Aorta (tissue), 5 donors: ENCODE results near the gene RAD51D. TPM values are rescaled to one million over a fixed set of nuclear protein-coding genes. Genes with fewer than 3 reads are reported as not detected.
"Not testable (repeated sequence)": the region's sequence is repeated elsewhere in the genome, so short reads cannot be mapped to it uniquely, and the experiment has no call there.

Source experiments
- ATAC-seq: fragments of 200-7000 bp; cut with Tn5 transposase; one replicate; pipeline ENCODE4 v1.9.1; 2022; ENCODE audit warnings: moderate library complexity; ENCODE audit not compliant: low FRiP score
- DNase-seq, 2 donors: peaks; one replicate each; pipeline ENCODE4 v3.0.0-alpha.2; 2020
- H3K27ac ChIP-seq, 2 donors: one replicate each; pipeline ENCODE4 v1.5.1; 2013; ENCODE audit warnings: low read length in 2 of 2, mild to moderate bottlenecking in 2 of 2, moderate library complexity in 2 of 2, control low read depth in 1 of 2, inconsistent platforms in 1 of 2, low read depth in 1 of 2
- H3K27me3 ChIP-seq, 2 donors: one replicate each; pipeline ENCODE4 v1.6.1; 2013; ENCODE audit warnings: control low read depth in 1 of 2, low read length in 1 of 2, mild to moderate bottlenecking in 1 of 2, moderate library complexity in 1 of 2; ENCODE audit not compliant: insufficient read depth in 2 of 2, control insufficient read depth in 1 of 2
- H3K36me3 ChIP-seq, 2 donors: one replicate each; pipeline ENCODE4 v1.6.1; 2013; ENCODE audit warnings: control low read depth in 1 of 2, low read length in 1 of 2, mild to moderate bottlenecking in 1 of 2; ENCODE audit not compliant: insufficient read depth in 2 of 2, control insufficient read depth in 1 of 2
- H3K4me1 ChIP-seq, 2 donors: one replicate each; pipeline ENCODE4 v1.6.1; 2013; ENCODE audit warnings: low read length in 2 of 2, control low read depth in 1 of 2, mild to moderate bottlenecking in 1 of 2, moderate library complexity in 1 of 2; ENCODE audit not compliant: insufficient read depth in 2 of 2, control insufficient read depth in 1 of 2
- H3K4me3 ChIP-seq, 2 donors: one replicate each; pipeline ENCODE4 v1.5.1; 2013; ENCODE audit warnings: low read length in 2 of 2, control low read depth in 1 of 2, mild to moderate bottlenecking in 1 of 2
- H3K9me3 ChIP-seq: one replicate; pipeline ENCODE4 v1.6.1; 2013; ENCODE audit warnings: mild to moderate bottlenecking, low read length; ENCODE audit not compliant: control insufficient read depth
- WGBS, 2 donors: extraction: QIAGEN DNeasy Blood & Tissue Kit; methylation state at CpG; one replicate each; pipeline ENCODE4 v1.1.7; 2013; 5-methylcytosine and 5-hydroxymethylcytosine counted together
- intact Hi-C, 2 donors: fragments of 100-400 bp; cut with DNase I; formaldehyde crosslinking; loops; one replicate each; pipeline versions ENCODE4 v1.14.2 to v1.15.0; 2022
- polyA plus RNA-seq, 2 donors: library from polyadenylated mRNA; stranded (reverse); fragments of 200-250 nt; gene quantifications; one replicate each; pipeline ENCODE4 v1.2.3, GENCODE V29; 2013
- total RNA-seq, 2 donors: library from RNA; stranded (reverse); fragmentation: NEBNext Ultra II Directional; extraction: Animal tissue kit (Norgen Biotek cat#: 25700); gene quantifications; one replicate each; pipeline ENCODE4 v1.2.1, GENCODE V29; 2021
- donor health status: healthy with polysubstance abuse.
- donor health status: Bipolar disorder and iron deficiency.
- donor health status: DM: no; HTN: no; CAD: no.
- donor health status: DM: no; HTN: no; CAD: no.
- donor health status: DM: yes; HTN: yes; CAD: no.

Gene RAD51D
- total and polyA plus RNA-seq, 4 donors: 3.6 to 17.3 (median 12.5) TPM

DNA sequence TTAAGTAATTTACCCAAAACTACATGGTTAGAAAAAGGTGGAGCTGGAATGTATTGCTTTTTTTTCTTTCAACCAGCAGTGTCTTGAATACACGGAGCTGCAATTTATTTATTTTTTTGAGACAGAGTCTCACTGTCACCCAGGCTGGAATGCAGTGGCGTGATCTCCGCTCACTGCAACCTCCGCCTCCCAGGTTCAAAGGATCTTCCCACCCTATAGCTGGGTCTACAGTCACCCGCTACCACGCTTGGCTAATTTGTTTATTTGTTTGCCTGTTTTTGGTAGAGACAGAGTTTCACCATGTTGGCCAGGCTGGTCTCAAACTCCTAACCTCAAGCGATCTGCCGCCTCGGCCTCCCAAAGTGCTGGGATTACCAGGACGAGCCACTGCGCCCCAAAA is 29.0 kb downstream of the RAD51D start:
- H3K4me1 ChIP-seq, intact Hi-C loops, H3K36me3 ChIP-seq, H3K4me3 ChIP-seq, ATAC-seq, H3K27ac ChIP-seq, H3K27me3 ChIP-seq, H3K9me3 ChIP-seq, DNase-seq: not testable (repeated sequence)
- 82 to 85% methylated on average over 11 of the region's 11 CpGs for WGBS, 2 donors

DNA sequence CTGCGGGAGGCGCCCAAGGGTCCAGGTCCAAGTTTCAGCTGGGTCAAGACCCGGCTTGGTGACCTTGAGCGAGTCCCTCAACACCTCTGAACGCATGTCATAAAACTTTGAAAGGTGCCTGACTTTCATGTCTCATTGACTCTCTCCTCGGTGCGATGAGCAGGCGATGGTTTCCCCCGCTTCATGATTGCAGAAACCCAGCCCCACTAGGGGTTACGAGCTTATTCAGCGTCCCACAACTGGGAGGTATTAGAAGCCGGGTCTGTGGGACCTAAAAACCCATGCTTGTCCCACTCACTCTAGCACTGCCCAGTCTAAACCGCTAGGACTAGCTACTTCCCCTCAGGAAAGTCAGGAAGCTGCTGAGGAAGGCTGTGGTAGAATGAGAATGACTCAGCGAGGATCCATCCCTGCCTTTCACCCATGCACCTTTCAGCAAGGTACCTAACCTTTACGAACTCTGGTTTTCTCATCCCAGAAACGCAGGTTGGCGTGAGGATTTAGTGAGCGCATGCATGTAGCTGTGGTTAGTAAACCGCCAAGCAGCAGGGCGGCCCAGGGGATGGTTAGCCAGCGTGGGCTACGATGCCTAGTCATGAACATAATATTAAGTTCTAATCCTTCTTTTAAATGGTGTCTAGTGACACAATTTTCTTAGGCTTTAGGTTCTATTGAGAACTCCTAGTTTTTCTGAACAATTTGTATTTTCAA is 29.9 kb downstream of the RAD51D start:
- 46 to 48% methylated on average over 22 of the region's 22 CpGs for WGBS, 2 donors
- H3K27ac ChIP-seq: no peak overlapping the region
- no peaks in the 10 kb centered on the region for H3K36me3 ChIP-seq
- intact Hi-C loops: loop anchor here (2.0 to 5.0 kb wide), 6 partner anchors 27 to 129 kb away; partner anchors contain the start of genes CCT6B (in 2 of the 2), ZNF830 (in 2 of the 2) and LIG3 (in 1 of the 2)
- ATAC-seq: no peak
- peak in 1 of 2 donors; percentile 51 for DNase-seq
- no peaks in the 10 kb centered on the region for H3K4me1 ChIP-seq
- H3K27me3 ChIP-seq: no peaks in the 10 kb centered on the region
- no peak overlapping the region for H3K4me3 ChIP-seq
- H3K9me3 ChIP-seq: no peaks in the 10 kb centered on the region

DNA sequence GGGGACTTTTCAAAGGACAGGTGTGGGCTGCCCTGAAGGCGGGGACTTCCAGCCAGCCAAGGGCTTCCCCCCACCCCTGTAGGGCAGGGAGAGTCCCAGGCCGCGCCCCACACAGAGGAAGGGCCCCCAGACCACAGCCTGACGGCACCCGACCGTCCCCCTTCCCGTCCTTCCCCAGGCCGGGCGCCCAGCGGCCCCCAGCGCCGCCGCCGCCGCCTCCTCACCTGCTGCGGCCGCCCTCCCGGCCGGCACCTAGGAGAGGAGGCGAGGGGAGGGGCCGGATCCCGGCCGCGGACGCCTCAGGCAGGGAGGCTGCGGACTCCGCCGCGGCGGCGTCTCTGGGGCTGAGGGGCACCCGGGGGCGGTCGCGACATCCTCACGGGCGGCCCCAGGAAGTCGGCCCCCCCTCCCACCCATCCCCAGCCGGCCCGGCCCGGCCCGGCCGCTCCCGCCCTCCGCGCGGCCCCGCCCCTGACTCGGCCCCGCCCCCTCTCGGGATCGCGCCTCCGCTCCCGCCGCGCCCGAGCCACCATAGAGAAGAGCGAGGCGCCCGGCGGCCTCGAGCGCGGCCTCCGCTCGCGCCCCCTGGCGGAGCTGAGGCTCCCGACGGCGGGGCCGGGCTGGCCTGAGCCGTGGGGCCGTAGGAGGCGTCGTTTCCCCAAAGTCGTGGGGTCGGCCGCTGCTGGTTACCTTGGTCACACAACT is 30.6 kb downstream of the RAD51D start:
- H3K27ac ChIP-seq: peak overlapping the region in 1 of 2 donors; percentile 82

DNA sequence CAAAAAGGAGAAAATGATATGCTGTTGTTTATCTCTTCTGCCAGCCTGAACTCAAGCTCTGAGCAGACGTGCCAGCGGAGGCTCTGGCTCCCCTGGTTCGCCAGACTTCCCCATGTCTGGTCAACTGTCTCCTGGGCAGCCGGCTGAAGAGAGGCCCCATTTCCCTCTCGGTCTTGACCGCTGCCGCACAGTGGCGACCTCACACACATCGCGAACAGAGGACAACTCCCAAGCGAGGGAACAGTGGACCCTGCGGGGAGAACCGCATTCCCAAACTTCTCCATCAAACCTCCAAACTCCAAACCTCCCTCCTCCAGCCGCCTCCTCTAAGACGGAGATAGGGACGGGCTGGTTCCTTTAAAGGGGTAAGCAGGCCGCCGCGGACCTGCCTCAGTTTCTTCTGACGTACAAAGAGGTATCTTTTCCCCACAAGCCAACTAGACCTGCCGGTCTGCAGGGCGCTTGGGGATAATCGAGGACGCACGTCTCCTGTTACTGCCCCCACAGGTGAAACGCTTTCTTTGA is 31.2 kb downstream of the RAD51D start:
- Histone ChIP-seq H3K36me3 (no peaks in the 10 kb centered on the region), H3K27ac (peak overlapping the region in 1 of 2 donors; percentile 82), H3K9me3 (no peaks in the 10 kb centered on the region), H3K4me1 (no peaks in the 10 kb centered on the region), H3K27me3 (no peaks in the 10 kb centered on the region), H3K4me3 (peak overlapping the region; percentile 82 to 90)
- WGBS, 2 donors: 0 to 1% methylated on average over 26 of the region's 26 CpGs
- DNase-seq (peak; percentile 79 to 84), ATAC-seq (peak; percentile 77)
- intact Hi-C loops: loop anchor here (2.0 to 5.0 kb wide), 6 partner anchors 28 to 128 kb away; partner anchors contain the start of genes CCT6B (in 2 of the 2), ZNF830 (in 2 of the 2) and LIG3 (in 1 of the 2)

More for the DNA sequence above, 30.6 kb downstream of the RAD51D start:
- no peaks in the 10 kb centered on the region for H3K4me1 ChIP-seq
- H3K4me3 ChIP-seq: peak overlapping the region; percentile 82 to 90
- H3K36me3 ChIP-seq: no peaks in the 10 kb centered on the region
- intact Hi-C loops: loop anchor here (2.0 to 5.0 kb wide), 6 partner anchors 28 to 128 kb away; partner anchors contain the start of genes CCT6B (in 2 of the 2), ZNF830 (in 2 of the 2) and LIG3 (in 1 of the 2)
- no peaks in the 10 kb centered on the region for H3K27me3 ChIP-seq
- ATAC-seq (peak; percentile 98), DNase-seq (peak; percentile 90 to 96)
- H3K9me3 ChIP-seq: no peaks in the 10 kb centered on the region
- WGBS, 2 donors: 0% methylated on average over 24 to 80 of the region's 80 CpGs

DNA sequence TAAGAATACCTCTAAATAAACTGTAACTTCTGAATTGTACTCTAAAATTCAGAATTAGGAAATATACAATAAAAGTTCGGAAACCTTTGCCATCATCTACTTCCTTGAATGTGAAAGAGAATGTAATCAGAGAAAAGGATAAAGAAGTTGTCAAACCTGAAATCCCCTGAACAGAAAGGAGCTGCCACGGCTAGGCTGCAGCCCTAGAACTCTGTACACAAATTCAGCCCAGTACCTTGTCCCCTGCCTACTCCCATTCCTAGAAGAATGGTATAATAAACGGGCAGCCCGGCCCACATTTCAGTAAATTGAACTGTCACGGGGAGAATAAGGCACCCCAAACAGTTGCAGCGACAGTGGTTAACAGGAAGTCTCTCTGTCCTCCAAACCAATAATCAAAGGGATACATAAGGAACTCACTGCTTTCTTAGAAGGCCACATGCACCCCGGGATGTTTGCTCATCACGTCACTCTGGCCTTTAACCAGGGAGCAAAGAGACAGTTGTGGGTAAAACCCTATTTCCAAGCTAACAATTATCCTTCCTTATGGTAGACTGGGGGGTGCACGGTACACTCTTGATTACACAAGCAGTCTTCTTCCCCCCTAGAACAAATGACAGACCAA is 31.8 kb downstream of the RAD51D start:
- ATAC-seq (no peak), DNase-seq (no peak)
- intact Hi-C loops: loop anchor here (2.0 to 5.0 kb wide), 6 partner anchors 29 to 127 kb away; partner anchors contain the start of genes CCT6B (in 2 of the 2), ZNF830 (in 2 of the 2) and LIG3 (in 1 of the 2)
- Histone ChIP-seq H3K4me1 (no peaks in the 10 kb centered on the region), H3K36me3 (no peaks in the 10 kb centered on the region), H3K4me3 (peak overlapping the region; percentile 82 to 90), H3K27me3 (no peaks in the 10 kb centered on the region), H3K9me3 (no peaks in the 10 kb centered on the region), H3K27ac (peak overlapping the region in 1 of 2 donors; percentile 82)
- 28 to 29% methylated on average over 9 of the region's 9 CpGs for WGBS, 2 donors

DNA sequence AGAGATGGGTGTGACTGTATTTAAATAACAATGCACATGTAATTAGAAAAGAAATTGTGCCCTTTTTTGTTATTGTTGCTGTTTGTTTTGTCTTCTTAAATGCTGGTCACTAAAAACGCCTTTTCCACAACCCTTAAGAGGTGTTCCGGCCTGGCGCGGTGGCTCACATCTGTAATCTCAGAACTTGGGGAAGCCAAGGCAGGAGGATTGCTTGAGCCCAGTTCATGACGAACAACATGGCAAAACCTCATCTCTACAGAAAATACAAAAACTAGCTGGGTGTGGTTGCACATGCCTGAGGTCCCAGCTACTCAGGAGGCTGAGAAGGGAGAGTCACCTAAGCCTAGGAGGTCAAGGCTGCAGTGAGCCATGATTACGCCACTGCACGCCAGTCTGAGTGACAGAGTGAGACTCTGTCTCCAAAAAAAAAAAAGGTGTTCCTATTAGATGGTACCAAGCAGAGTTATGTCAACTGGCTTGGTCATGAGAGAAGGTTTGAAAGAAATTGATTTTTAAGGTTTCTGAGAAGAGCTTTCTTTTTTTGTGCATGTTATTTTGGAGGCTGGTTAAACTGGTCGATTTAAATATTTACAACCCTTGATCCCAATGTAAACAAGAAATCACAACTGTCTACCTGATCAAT is 32.6 kb downstream of the RAD51D start:
- Histone ChIP-seq H3K27me3 (no peaks in the 10 kb centered on the region), H3K4me1 (peaks cover 2% of the 10 kb centered on the region in 2 donors), H3K9me3 (no peaks in the 10 kb centered on the region), H3K27ac (no peak overlapping the region), H3K4me3 (no peak overlapping the region), H3K36me3 (no peaks in the 10 kb centered on the region)
- no peak for ATAC-seq
- intact Hi-C loops: loop anchor here (5.0 kb wide), 4 partner anchors 65 to 125 kb away; partner anchors contain the start of genes CCT6B (in 1 of the 2), LIG3 (in 1 of the 2) and ZNF830 (in 1 of the 2)
- 91 to 94% methylated on average over 8 of the region's 8 CpGs for WGBS, 2 donors
- DNase-seq: no peak

DNA sequence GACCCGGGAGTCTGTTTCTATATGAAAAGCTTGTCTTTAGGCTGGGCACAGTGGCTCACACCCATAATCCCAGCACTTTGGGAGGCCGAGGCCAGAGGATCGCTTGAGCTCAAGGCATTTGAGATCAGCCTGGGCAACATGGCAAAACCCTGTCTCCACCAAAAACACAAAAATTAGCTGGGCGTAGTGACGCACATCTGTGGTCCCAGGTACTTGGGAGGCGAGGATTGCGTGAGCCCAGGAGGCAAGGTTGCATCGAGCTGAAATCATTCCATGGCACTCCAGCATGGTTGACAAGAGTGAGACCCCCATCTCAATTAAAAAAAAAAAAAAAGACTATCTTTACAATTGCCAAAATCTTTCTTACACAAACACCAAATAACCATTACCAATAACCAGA is 33.5 kb downstream of the RAD51D start:
- no peaks in the 10 kb centered on the region for H3K36me3 ChIP-seq
- no peak overlapping the region for H3K4me3 ChIP-seq
- H3K27me3 ChIP-seq: no peaks in the 10 kb centered on the region
- H3K9me3 ChIP-seq: no peaks in the 10 kb centered on the region
- ATAC-seq (no peak), DNase-seq (no peak)
- H3K4me1 ChIP-seq: peaks cover 2% of the 10 kb centered on the region in 2 donors
- 98 to 99% methylated on average over 8 of the region's 8 CpGs for WGBS, 2 donors
- H3K27ac ChIP-seq: no peak overlapping the region
- intact Hi-C loops: loop anchor here (5.0 kb wide), 4 partner anchors 64 to 124 kb away; partner anchors contain the start of genes CCT6B (in 1 of the 2), LIG3 (in 1 of the 2) and ZNF830 (in 1 of the 2)
